NCI-H446 treated with DMSO at 0.1 percent for 48 hours (cell line): ENCODE measurements around the gene ZNF883.

Experiments used
- DNase-seq: peaks from one replicate; lab custom pipeline; 2025; lab: John Stamatoyannopoulos, UW

ZNF883 gene

GRCh38 chr9:112917987-112918362, 94.0 kb downstream of the ZNF883 start:
- DNase-seq, result no peak

GRCh38 chr9:112917047-112917986, 94.7 kb downstream of the ZNF883 start:
- DNase-seq, result no peak

GRCh38 chr9:112914524-112914923, 97.5 kb downstream of the ZNF883 start:
- DNase-seq, result no peak

GRCh38 chr9:112913326-112913725, 98.7 kb downstream of the ZNF883 start:
- no peak for DNase-seq

GRCh38 chr9:112912636-112913035, 99.4 kb downstream of the ZNF883 start:
- no peak for DNase-seq

GRCh38 chr9:112911736-112912135, 100.3 kb downstream of the ZNF883 start:
- no peak for DNase-seq
